Heart right ventricle (tissue), 16 donors: ENCODE results near the gene ARHGEF19. TPM values are rescaled to one million over a fixed set of nuclear protein-coding genes. Genes with fewer than 3 reads are reported as not detected.

Source experiments
- ATAC-seq, 8 donors: fragments of 200-7000 bp; cut with Tn5 transposase; one replicate each; pipeline ENCODE4 v1.9.1; 2020; ENCODE audit warnings: mild to moderate bottlenecking in 8 of 8, moderate library complexity in 8 of 8, moderate number of reproducible peaks in 1 of 8
- DNase-seq, 2 donors: peaks; one replicate each; pipeline ENCODE4 v3.0.0-alpha.2; 2020
- H3K27ac ChIP-seq, 10 donors: fragments of 200-600 bp; sonication (generic) in 2 of 10; one replicate each; pipeline versions ENCODE4 v1.5.0 to v1.8.0; 2020 to 2022; ENCODE audit warnings: mild to moderate bottlenecking in 3 of 10
- H3K27me3 ChIP-seq, 7 donors: fragments of 200-600 bp; one replicate each; pipeline ENCODE4 v1.8.0; 2021 to 2022; ENCODE audit warnings: mild to moderate bottlenecking in 2 of 7
- H3K36me3 ChIP-seq, 9 donors: fragments of 200-600 bp; sonication (generic) in 1 of 9; one replicate each; pipeline versions ENCODE4 v1.5.0 to v1.8.0; 2020 to 2022; ENCODE audit warnings: mild to moderate bottlenecking in 2 of 9
- H3K4me1 ChIP-seq, 9 donors: fragments of 200-600 bp; sonication (generic) in 1 of 9; one replicate each; pipeline versions ENCODE4 v1.5.0 to v1.8.0; 2020 to 2022; ENCODE audit warnings: mild to moderate bottlenecking in 4 of 9
- H3K4me3 ChIP-seq, 10 donors: fragments of 200-600 bp; sonication (generic) in 2 of 10; one replicate each; pipeline versions ENCODE4 v1.5.0 to v1.8.0; 2020 to 2022; ENCODE audit warnings: mild to moderate bottlenecking in 7 of 10, moderate library complexity in 2 of 10
- H3K9me3 ChIP-seq, 11 donors: fragments of 200-600 bp in 10 of 11; sonication (generic) in 2 of 11; one replicate each; pipeline versions ENCODE4 v1.5.0 to v1.8.0; 2013 to 2022; ENCODE audit warnings: mild to moderate bottlenecking in 2 of 11, control low read depth in 1 of 11, moderate library complexity in 1 of 11
- WGBS, 2 donors: extraction: QIAGEN DNeasy Blood & Tissue Kit; methylation state at CpG; one replicate each; pipeline ENCODE4 v1.1.7; 2013; ENCODE audit warnings: inconsistent platforms in 1 of 2; 5-methylcytosine and 5-hydroxymethylcytosine counted together
- intact Hi-C, 10 donors: fragments of 100-400 bp; cut with DNase I; formaldehyde crosslinking; loops; one replicate each; pipeline versions ENCODE4 v1.11.1 to v1.14.2; 2022
- polyA plus RNA-seq, 2 donors: library from polyadenylated mRNA; stranded (reverse); fragments of 200-250 nt; gene quantifications; one replicate each; pipeline ENCODE4 v1.2.3, GENCODE V29; 2013
- total RNA-seq, 10 donors: library from RNA; stranded (reverse); fragmentation: NEBNext Ultra II Directional in 3 of 10; extraction: Animal tissue kit (Norgen Biotek cat#: 25700) in 3 of 10; gene quantifications; one replicate each; pipeline versions ENCODE4 v1.2.1 to v1.2.4, GENCODE V29; 2021 to 2023
- TF ChIP-seq, protein P1 (sequence below), 9 donors: fragments of 200-600 bp; sonication (generic) in 2 of 9; IDR thresholded peaks; one replicate each; pipeline versions ENCODE4 v1.5.0 to v1.8.0; 2021 to 2022; ENCODE audit warnings: antibody characterized with exemption in 9 of 9, mild to moderate bottlenecking in 5 of 9, moderate library complexity in 1 of 9
- donor health status: Arrhythmogenic right ventricular cardiomyopathy.
- donor health status: ischemic (EF 13 %, LVEDD 7.1; RV severe dilation, severe dysfunction).
- donor health status: healthy with polysubstance abuse.
- donor health status: DM: no; HTN: yes; CAD: no.
- donor health status: DM: no; HTN: no; CAD: no.
- donor health status: ischemic (EF 25% LVEDD 6.9; RV normal size, moderate dysfunction).
- donor health status: ischemic (EF 25% LVEDD 5.7; RV mildly dilated, moderate dysfunction).
- donor health status: healthy.
- donor health status: DM: yes; HTN: yes; CAD: no.
- donor health status: Ischemic cardiomyopathy.
- donor health status: ischemic (EF 35%, LVEDD 5.7; RV mildly dilated, moderate dysfunction).
- donor health status: nonischemic (EF 11% LVEDD 7.7; RV severe dilation, severe dysfunction).
- donor health status: DM: yes; HTN: yes; CAD: no.
- donor health status: PGD.
- donor health status: ischemic (EF 29% LVEDD 5.4; RV normal size, mild dysfunction).
- donor health status: nonischemic (EF 23%, LVEDD 6.1; RV moderate dilation, normal function).

Gene ARHGEF19
- total and polyA plus RNA-seq, 12 donors, result 0.49 to 5.4 (median 1.6) TPM

GRCh38 chr1:16204216-16204615 is 8.2 kb downstream of the ARHGEF19 start:
- intact Hi-C loops, result loop anchor here in 6 of 10 donors (5.0 to 10.0 kb wide), 3 partner anchors 38 to 161 kb away; partner anchors contain the start of genes SZRD1 (in 5 of the 6) and FBXO42 (in 1 of the 6)
- TF ChIP-seq, protein P1, sequence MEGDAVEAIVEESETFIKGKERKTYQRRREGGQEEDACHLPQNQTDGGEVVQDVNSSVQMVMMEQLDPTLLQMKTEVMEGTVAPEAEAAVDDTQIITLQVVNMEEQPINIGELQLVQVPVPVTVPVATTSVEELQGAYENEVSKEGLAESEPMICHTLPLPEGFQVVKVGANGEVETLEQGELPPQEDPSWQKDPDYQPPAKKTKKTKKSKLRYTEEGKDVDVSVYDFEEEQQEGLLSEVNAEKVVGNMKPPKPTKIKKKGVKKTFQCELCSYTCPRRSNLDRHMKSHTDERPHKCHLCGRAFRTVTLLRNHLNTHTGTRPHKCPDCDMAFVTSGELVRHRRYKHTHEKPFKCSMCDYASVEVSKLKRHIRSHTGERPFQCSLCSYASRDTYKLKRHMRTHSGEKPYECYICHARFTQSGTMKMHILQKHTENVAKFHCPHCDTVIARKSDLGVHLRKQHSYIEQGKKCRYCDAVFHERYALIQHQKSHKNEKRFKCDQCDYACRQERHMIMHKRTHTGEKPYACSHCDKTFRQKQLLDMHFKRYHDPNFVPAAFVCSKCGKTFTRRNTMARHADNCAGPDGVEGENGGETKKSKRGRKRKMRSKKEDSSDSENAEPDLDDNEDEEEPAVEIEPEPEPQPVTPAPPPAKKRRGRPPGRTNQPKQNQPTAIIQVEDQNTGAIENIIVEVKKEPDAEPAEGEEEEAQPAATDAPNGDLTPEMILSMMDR (IDR thresholded peaks at IDR 0.05), result no peak
- ATAC-seq (no peak), DNase-seq (no peak)
- Histone ChIP-seq H3K4me1 (peaks cover 0 to 25% (median 17%) of the 10 kb centered on the region in 9 donors), H3K4me3 (no peak overlapping the region), H3K9me3 (no peaks in the 10 kb centered on the region), H3K27me3 (no peaks in the 10 kb centered on the region), H3K27ac (no peak overlapping the region), H3K36me3 (peaks cover 0 to 18% (median 0%) of the 10 kb centered on the region in 9 donors)
- WGBS, 2 donors, result 92 to 93% methylated on average over 2 of the region's 2 CpGs

DNA sequence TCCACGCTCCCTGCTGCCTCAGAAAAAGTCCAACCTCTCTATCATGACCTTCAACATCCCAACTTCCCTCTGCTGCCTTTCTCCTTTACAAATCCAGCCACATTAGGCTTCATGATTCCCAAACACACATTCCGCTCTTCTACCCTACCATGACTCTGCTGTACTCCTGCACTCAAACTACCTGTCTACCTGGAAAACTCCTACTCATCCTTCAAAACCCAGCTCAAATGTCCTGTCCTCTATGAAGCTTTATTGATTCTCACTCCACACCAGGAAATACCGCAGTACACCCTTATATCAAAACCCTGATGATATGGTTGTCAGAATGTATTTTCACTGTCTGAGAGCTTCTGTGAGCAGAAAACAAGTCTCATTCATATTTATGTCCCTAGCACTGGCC is 8.9 kb downstream of the ARHGEF19 start:
- Histone ChIP-seq H3K27ac (no peak overlapping the region), H3K36me3 (peaks cover 0 to 25% (median 0%) of the 10 kb centered on the region in 9 donors), H3K4me1 (peaks cover 0 to 25% (median 17%) of the 10 kb centered on the region in 9 donors), H3K4me3 (no peak overlapping the region), H3K9me3 (no peaks in the 10 kb centered on the region), H3K27me3 (no peaks in the 10 kb centered on the region)
- no peak for DNase-seq
- TF ChIP-seq, protein P1 (IDR thresholded peaks at IDR 0.05), result no peak
- no peak for ATAC-seq
- WGBS, 2 donors, result 47 to 54% methylated on average over 3 of the region's 3 CpGs
- intact Hi-C loops, result loop anchor here in 7 of 10 donors (2.0 to 10.0 kb wide), 4 partner anchors 39 to 161 kb away; partner anchors contain the start of genes SZRD1 (in 5 of the 7) and FBXO42 (in 1 of the 7)

- WGBS, 2 donors, result 86 to 89% methylated on average over 24 of the region's 24 CpGs
Observed at GRCh38 chr1:16202281-16203210, 9.9 kb downstream of the ARHGEF19 start.

DNA sequence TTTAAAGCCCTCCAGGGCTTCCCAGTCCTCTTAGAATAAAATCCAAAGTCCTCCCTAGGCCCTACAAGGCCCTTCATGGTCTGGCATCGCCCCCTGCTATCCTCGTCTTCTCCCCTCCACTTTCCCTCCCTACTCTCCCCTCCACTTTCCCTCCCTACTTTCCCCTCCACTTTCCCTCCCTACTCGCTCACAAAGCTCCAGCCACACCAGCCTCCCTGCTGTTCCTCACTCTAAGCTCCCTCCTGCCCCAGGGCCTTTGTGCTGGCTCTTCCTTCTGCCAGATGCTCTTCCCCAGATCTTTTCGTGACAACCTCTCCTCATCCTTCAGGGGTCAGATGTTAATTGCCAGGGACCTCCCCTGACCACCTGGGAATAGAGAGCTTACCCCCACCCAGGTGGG is 12.8 kb downstream of the ARHGEF19 start:
- ATAC-seq (no peak), DNase-seq (no peak)
- WGBS, 2 donors, result 94 to 95% methylated on average over 4 of the region's 4 CpGs
- H3K4me1 ChIP-seq, result no peaks in the 10 kb centered on the region
- intact Hi-C loops, result loop anchor here in 7 of 10 donors (5.0 to 10.0 kb wide), 3 partner anchors 43 to 165 kb away; partner anchors contain the start of genes SZRD1 (in 5 of the 7) and FBXO42 (in 1 of the 7)
- peaks cover 0 to 38% (median 0%) of the 10 kb centered on the region in 9 donors for H3K36me3 ChIP-seq
- TF ChIP-seq, protein P1 (IDR thresholded peaks at IDR 0.05), result no peak
- H3K27ac ChIP-seq, result no peak overlapping the region
- H3K4me3 ChIP-seq, result no peak overlapping the region
- no peaks in the 10 kb centered on the region for H3K27me3 ChIP-seq
- H3K9me3 ChIP-seq, result no peaks in the 10 kb centered on the region

More at GRCh38 chr1:16202281-16203210, 9.9 kb downstream of the ARHGEF19 start:
- no peak for DNase-seq
- intact Hi-C loops, result loop anchor here in 7 of 10 donors (2.0 to 10.0 kb wide), 4 partner anchors 40 to 162 kb away; partner anchors contain the start of genes SZRD1 (in 5 of the 7) and FBXO42 (in 1 of the 7)
- Histone ChIP-seq H3K4me1 (peaks cover 0 to 22% (median 15%) of the 10 kb centered on the region in 9 donors), H3K27me3 (no peaks in the 10 kb centered on the region), H3K27ac (no peak overlapping the region), H3K4me3 (no peak overlapping the region), H3K36me3 (peaks cover 0 to 34% (median 0%) of the 10 kb centered on the region in 9 donors), H3K9me3 (no peaks in the 10 kb centered on the region)
- ATAC-seq, result no peak
- TF ChIP-seq, protein P1 (IDR thresholded peaks at IDR 0.05), result no peak
